IPS-18c (cell line): ENCODE data around the gene ZNF878.

Experiments used
- H3K4me3 ChIP-seq: 2 replicates; pipeline ENCODE4 v1.7.0; 2013; ENCODE audit warnings: low read depth, mild to moderate bottlenecking, low read length, moderate library complexity; ENCODE audit not compliant: insufficient read depth
- H3K9me3 ChIP-seq: one replicate; pipeline ENCODE4 v1.6.1; 2013; ENCODE audit warnings: mild to moderate bottlenecking, low read length, moderate library complexity; ENCODE audit not compliant: control insufficient read depth, insufficient read depth

ZNF878 gene

DNA sequence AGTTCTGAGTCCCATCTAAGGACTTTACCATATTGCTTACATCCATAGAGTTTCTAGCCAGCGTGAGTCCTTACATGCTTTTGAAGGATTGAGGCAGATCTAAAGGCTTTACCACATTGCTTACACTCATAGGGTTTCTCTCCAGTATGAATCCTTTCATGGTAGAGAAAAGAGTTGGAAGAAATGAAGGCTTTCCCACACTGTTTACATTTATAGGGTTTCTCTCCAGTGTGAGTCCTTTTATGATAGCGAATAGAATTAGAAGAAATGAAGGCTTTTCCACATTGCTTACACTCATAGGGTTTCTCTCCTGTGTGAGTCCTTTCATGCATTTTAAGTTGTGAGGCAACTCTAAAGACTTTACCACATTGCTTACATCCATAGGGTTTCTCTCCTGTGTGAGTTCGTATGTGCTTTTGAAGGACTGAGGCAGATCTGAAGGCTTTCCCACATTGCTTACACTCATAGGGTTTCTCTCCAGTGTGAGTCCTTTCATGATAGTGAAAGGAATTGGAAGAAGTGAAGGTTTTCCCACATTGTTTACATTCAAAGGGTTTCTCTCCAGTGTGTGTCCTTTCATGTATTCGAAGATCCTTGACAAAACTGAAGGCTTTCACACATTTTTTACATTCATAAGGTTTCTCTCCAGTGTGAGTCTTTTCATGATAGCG lies 8.9 kb downstream of the ZNF878 start:
- peaks cover 45% of the 10 kb centered on the region for H3K9me3 ChIP-seq
- H3K4me3 ChIP-seq = 0 out of 2 replicates have a peak overlapping the region, but pooled peaks have one; percentile 5

DNA sequence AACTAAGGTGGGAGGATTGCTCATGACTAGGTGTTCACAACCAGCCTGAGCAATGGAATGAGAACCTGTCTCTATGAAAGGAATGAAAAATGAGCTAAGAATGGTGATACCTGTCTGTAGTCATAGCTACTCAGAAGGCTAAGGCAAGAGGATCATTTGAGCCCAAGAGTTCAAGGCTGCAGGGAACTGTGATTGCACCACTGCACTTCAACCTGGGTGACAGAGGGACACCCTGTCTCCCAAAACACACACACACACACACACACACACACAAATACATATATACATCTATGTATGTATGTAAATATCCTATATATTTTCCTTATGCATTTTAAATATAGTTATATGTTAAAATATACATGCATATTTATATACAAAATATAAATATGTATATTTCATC lies 9.9 kb downstream of the ZNF878 start:
- H3K9me3 ChIP-seq = peaks cover 45% of the 10 kb centered on the region
- H3K4me3 ChIP-seq = no peak overlapping the region

DNA sequence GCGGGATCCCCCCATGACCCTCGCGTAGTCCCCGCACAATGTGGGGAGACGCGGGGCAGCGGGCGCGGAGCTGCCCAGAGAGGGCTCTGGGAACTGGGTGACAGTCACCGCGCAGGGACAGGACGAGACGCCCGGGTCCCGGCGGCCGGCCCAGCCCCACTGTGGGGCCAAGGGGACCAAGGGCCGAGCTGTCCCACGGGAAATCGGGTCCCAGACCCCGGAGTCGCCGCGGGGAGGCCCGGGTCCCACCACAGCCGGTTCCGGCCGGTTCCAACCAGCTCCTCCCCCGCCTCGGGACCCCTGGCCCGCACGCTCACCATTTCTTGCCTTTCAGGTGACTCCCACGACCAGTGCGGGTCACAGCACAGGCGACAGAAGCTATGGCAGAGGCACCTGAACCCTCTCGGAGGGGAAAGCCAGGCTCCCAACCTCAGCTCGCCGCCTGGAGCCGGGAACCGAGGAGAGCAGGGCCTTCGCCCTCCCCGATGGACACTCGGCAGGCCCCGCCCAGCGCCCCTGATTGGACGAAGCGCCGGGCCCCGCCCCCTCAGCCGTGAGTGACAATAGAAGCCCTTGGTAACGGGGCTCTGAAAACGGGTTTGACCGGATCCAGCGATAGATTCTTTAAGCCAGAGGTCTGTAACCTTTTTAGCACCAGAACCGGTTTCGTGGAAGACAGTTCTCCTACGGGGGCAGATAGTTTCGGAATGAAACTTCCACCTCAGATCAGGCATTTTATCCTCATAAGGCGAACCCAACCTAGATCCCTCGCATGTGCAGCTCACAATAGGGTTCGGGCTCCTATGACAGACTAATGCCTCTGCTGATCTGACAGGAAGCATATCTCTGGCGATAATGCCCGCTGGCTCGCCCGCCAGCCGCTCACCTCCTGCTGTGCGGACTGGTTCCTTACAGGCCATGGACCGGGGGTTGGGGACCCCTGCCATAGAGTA lies 17.3 kb downstream of the ZNF878 start, which contains the start of gene ZNF433:
Gene ZNF433 (minus strand): TSS at position 460 of the 953 bp plus-strand sequence. CDS start 140 bp downstream, at position 320.
- H3K4me3 ChIP-seq = peak within 1 kb of the TSS; percentile 82
- peaks cover 3% of the 10 kb centered on the region for H3K9me3 ChIP-seq

DNA sequence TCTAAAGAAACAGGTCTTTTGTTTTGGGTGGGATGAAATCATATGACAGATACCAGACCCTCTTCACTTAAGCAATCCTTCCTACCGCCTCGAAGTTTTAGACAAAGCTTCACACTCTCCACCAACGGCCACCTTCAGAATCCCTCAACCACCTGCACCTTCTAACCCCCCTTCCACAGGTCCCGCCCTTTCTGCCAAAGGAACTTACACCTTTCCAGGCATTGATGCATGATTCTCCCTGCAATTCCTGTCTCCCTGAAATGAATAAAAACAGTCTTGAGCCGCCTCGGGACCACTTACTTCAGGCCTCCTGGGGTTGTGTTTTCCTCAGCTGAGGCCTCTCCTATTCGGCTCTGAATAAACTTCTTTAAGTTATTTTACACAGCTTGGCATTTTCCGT lies 18.1 kb downstream of the ZNF878 start:
- Histone ChIP-seq H3K9me3 (peaks cover 3% of the 10 kb centered on the region), H3K4me3 (peak overlapping the region; percentile 82; the same call in 1 of the 2 replicates)

DNA sequence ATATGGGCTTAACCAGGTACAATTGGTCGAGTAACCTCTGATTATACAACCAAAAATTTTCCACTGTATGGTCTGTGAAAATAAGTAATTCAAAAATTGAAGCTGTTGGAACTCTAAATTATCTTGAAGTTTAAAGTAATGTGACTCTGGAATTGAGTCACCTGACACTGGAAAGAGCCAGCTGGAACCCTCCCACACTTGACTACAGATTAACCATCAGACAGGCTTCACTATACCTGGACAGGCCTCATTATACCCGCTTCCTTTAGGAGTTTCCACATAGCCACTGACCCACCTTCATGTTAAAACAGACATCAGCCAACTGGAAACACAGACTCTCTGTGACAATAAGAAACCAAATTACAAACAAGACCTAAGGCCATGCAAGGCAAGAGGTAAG lies 18.6 kb downstream of the ZNF878 start:
- H3K4me3 ChIP-seq = peak overlapping the region; percentile 82; the same call in 1 of the 2 replicates
- H3K9me3 ChIP-seq = peaks cover 3% of the 10 kb centered on the region

DNA sequence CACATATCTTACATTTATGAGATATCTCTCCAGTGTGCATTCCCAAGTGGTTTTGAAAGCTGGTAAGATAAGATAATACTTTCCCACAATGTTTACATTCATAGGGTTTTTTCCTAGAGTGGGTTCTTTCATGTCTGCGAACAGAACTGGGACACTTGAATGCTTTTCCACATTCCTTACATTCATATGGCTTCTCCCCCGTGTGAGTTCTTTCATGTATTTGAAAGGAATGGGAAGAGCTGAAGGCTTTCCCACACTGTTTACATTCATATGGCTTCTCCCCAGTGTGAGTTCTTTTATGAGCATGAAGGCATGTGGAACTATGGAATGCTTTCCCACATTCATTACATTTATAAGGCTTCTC lies 37.0 kb downstream of the ZNF878 start:
- peaks cover 62% of the 10 kb centered on the region for H3K9me3 ChIP-seq
- no peak overlapping the region for H3K4me3 ChIP-seq

DNA sequence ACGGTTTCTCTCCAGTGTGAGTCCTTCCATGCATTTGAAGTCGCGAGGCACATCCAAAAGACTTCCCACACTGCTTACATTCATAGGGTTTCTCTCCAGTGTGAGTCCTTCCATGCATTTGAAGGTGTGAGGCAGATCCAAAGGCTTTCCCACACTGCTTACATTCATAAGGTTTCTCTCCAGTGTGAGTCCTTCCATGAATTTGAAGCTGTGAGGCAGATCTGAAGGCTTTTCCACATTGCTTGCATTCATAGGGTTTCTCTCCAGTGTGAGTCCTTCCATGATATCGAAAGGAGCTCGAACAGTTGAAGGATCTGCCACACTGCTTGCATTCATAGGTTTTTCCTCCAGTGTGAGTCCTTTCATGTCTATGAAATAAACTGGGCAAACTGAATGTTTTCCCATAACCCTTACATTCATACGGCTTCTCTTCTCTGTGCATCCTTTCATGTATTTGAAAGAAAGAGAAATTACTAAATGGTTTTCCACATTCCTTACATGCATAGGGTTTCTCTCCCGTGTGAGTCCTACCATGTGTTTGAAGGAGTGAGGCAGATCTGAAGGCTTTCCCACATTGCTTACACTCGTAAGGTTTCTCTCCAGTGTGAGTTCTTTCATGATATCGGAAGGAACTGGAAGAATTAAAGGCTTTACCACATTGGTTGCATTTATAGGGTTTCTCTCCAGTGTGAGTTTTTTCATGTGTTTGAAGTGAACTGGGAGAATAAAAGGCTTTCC lies 37.6 kb downstream of the ZNF878 start:
- H3K9me3 ChIP-seq = peaks cover 62% of the 10 kb centered on the region

DNA sequence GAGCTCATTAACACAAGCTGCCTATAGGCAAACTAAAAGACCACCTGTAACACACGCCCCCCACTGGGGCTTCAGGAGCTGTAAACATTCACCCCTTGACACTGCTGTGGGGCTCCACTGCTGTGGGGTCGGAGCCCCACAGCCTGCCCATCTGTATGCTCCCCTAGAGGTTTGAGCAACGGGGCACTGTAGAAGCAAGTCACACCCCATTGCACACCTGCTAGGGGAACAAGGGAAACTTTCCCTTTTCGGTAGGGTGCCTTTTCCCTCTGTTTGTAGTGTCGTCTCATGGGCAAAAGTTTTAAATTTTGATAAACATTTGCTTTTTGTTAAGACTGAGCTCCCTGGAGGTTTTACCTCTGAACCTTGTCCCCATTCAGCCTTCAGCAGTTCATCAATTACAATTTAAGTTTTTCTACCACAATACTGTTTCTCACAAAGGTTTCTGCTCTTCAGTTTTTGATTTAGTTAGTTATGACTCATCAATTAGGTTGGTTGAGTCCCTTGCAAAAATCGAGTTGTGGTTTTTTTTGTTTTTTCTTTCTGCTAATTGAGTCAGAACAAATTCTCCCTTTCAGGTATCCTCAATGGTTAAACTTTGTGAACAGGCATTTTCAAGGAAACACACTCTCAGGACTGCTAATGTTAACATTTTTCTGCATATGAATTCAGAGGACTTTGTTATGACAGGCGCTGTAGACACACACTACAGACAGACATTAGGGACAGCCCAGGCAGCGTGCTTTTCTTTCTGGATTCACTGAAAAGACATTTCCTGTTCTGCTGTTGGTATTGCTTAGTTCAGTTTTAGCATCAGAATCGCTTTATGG lies 52.4 kb downstream of the ZNF878 start:
- Histone ChIP-seq H3K4me3 (no peak overlapping the region), H3K9me3 (no peaks in the 10 kb centered on the region)

More for the DNA sequence above, 37.6 kb downstream of the ZNF878 start:
- no peak overlapping the region for H3K4me3 ChIP-seq

DNA sequence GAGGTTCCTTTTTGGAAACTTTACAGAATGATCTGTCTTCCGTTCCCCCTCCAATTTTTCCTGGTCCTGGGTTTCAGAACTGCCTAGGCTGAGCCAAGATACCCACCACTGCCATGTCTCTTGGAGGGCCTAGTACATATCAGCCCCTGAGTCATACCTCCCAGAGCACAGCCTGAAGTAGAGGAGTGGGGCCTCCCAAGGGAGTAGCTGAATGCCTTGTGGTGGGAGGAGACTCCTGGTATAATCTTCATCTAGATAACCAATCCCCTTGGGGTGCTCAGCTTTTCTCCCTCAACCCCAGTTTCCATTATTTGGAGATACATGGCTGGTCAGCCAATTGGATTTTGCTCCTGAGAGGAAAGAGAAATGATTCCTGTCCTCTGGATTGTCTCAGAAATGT lies 57.6 kb downstream of the ZNF878 start:
- H3K4me3 ChIP-seq = no peak overlapping the region
- no peaks in the 10 kb centered on the region for H3K9me3 ChIP-seq
